NT2/D1 (cell line): ENCODE data around the gene TTLL12.

Experiments used
- SUZ12 ChIP-seq: IDR thresholded peaks from 2 replicates; pipeline ENCODE4 v1.6.1; 2011; ENCODE audit not compliant: insufficient read length, insufficient read depth; ENCODE audit errors: extremely low read depth
- ZNF274 ChIP-seq: IDR thresholded peaks from 2 replicates; pipeline ENCODE4 v1.6.1; 2011; ENCODE audit warnings: mild to moderate bottlenecking, low read depth, low read length

DNA sequence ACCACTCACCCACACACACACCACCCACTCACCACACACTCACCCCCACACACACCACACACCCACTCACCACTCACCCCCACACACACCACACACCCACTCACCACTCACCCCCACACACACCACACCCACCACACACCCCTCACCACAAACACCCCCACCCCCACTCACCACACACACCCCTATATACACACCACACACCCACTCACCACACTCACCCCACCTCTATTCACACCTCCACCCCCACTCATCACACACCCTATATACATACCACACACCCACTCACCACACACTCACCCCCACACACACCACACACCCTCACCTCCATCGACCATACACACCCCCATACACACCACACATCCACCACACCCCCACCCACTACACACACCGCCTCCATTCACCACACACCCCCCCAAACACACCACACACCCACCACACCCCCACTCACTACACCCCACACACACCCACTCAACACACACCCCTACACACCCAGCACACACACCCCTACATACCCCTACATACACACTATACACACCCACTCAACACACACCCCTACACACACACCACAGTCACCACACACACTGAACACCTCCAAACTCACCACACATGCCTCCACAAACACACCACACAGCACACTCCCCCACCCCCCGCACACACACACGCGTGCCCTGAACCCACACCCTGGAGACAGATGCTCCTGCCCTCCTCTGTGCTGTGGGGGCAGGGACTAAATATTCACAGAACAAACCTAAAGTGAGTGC, 19.0 kb upstream of the TTLL12 start:
- TF ChIP-seq ZNF274 (no peak), SUZ12 (no peak)
